Nephron progenitor cell (in vitro differentiated cells): ENCODE measurements around the gene SMARCC2.

Source experiments
- DNase-seq: peaks from one replicate; pipeline ENCODE4 v3.0.0; 2021
- H3K27ac Mint-ChIP-seq: 2 replicates; pipeline ENCODE4 v1.8.0; 2021; ENCODE audit warnings: mild to moderate bottlenecking, moderate library complexity, mixed read lengths
- H3K27me3 Mint-ChIP-seq: 2 replicates; pipeline ENCODE4 v1.8.0; 2021; ENCODE audit warnings: mild to moderate bottlenecking, low read depth, mixed read lengths; ENCODE audit not compliant: poor library complexity
- H3K36me3 Mint-ChIP-seq: 2 replicates; pipeline ENCODE4 v1.8.0; 2021; ENCODE audit warnings: low read depth, mixed read lengths
- H3K4me1 Mint-ChIP-seq: 2 replicates; pipeline ENCODE4 v1.8.0; 2021; ENCODE audit warnings: mixed read lengths
- H3K4me3 Mint-ChIP-seq: 2 replicates; pipeline ENCODE4 v1.8.0; 2021; ENCODE audit warnings: mild to moderate bottlenecking, moderate library complexity, mixed read lengths
- H3K9me3 Mint-ChIP-seq: 2 replicates; pipeline ENCODE4 v1.8.0; 2021; ENCODE audit warnings: mild to moderate bottlenecking, moderate library complexity, mixed read lengths
- TF ChIP-seq, protein P1 (sequence below): fragments of 200-600 bp; sonication (generic); IDR thresholded peaks from 2 replicates; pipeline ENCODE4 v1.5.0; 2021; ENCODE audit warnings: antibody characterized with exemption

Gene SMARCC2

DNA sequence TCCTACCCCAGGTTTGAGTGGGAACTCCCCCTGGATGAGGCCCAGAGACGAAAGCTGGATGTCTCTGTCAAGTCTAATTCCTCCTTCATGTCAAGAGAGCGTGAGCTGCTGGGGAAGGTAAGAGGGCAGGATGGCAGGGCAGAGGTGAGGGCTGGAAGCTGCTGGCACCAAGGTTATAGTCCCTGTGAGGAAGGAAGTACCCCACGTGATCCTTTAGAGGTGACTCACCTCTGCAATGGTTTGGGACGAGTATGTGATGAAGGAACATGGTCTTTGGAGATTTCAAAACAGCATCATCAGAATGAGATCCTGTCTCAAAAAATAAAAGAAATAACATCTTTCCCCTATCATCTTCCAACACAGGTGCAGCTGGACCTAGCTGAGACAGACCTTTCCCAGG lies 46.1 kb downstream of the SMARCC2 start:
- H3K27ac Mint-ChIP-seq, result peak overlapping the region; percentile 87

DNA sequence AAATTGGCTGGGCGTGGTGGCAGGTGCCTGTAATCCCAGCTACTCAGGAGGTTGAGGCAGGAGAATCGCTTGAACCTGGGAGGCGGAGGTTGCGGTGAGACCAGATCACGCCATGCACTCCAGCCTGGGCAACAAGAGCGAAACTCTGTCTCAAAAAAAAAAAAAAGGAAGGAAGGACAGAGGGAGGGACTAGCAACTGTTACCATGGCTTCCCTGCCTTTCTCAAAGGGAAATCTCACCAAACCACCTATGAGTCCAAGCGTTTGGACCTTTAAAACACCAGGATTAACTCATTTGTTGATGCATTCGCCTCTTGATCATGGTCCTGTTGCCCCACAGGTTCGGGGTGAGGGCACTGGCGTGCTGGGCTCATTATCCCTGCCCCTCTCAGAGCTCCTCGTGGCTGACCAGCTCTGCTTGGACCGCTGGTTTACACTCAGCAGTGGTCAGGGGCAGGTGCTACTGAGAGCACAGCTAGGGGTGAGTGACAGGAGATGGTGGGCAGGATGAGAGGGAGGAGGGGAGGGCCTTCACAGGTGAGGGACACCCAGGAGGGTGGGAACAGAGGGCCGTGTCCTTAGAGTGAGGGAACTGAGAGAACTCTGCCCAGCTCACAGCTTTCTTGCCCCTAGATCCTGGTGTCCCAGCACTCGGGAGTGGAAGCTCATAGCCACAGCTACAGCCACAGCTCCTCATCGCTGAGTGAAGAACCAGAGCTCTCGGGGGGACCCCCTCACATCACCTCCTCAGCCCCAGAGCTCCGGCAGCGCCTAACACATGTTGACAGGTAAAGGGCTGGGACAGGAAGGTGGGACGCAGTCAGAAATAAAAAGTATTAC lies 47.1 kb downstream of the SMARCC2 start:
- no peak overlapping the region for H3K4me3 Mint-ChIP-seq
- peak overlapping the region; percentile 77 for H3K27ac Mint-ChIP-seq
- TF ChIP-seq, protein P1, sequence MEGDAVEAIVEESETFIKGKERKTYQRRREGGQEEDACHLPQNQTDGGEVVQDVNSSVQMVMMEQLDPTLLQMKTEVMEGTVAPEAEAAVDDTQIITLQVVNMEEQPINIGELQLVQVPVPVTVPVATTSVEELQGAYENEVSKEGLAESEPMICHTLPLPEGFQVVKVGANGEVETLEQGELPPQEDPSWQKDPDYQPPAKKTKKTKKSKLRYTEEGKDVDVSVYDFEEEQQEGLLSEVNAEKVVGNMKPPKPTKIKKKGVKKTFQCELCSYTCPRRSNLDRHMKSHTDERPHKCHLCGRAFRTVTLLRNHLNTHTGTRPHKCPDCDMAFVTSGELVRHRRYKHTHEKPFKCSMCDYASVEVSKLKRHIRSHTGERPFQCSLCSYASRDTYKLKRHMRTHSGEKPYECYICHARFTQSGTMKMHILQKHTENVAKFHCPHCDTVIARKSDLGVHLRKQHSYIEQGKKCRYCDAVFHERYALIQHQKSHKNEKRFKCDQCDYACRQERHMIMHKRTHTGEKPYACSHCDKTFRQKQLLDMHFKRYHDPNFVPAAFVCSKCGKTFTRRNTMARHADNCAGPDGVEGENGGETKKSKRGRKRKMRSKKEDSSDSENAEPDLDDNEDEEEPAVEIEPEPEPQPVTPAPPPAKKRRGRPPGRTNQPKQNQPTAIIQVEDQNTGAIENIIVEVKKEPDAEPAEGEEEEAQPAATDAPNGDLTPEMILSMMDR, result no peak
- DNase-seq, result no peak
- no peaks in the 10 kb centered on the region for H3K9me3 Mint-ChIP-seq
- peaks cover 73% of the 10 kb centered on the region for H3K36me3 Mint-ChIP-seq
- no peaks in the 10 kb centered on the region for H3K27me3 Mint-ChIP-seq
- H3K4me1 Mint-ChIP-seq, result peaks cover 5% of the 10 kb centered on the region

More for the DNA sequence above, 46.1 kb downstream of the SMARCC2 start:
- Mint-ChIP-seq H3K4me3 (no peak overlapping the region), H3K4me1 (peaks cover 5% of the 10 kb centered on the region), H3K36me3 (peaks cover 63% of the 10 kb centered on the region), H3K9me3 (no peaks in the 10 kb centered on the region), H3K27me3 (peaks cover 3% of the 10 kb centered on the region)
- no peak for DNase-seq
- TF ChIP-seq, protein P1, result no peak

DNA sequence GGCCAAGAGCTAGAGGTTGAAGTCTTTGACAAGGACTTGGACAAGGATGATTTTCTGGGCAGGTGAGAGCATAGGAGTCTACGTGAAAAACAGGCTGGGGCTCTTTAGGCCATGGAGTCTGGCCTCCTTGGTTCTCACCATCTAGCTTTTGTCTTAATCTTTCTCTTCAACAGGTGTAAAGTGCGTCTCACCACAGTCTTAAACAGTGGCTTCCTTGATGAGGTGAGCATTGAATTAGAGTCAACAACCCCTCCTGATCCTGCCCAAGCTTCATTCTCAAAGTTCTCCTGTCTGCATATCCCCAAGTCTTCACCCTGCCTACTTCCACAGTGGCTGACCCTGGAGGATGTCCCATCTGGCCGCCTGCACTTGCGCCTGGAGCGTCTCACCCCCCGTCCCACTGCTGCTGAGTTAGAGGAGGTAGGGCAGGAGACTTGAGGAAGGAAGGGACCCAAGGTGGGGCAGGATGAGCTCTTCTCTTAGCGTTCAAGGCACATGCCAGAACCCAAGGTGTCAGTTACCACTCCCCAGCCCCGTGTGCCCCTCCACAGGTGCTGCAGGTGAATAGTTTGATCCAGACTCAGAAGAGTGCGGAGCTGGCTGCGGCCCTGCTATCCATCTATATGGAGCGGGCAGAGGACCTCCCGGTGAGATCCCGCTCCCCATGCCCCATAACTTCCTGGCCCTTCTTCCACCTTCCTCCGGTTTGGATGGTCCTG lies 51.3 kb downstream of the SMARCC2 start:
- Mint-ChIP-seq H3K4me1 (no peaks in the 10 kb centered on the region), H3K36me3 (peaks cover 79% of the 10 kb centered on the region), H3K27ac (no peak overlapping the region), H3K4me3 (no peak overlapping the region), H3K9me3 (no peaks in the 10 kb centered on the region), H3K27me3 (no peaks in the 10 kb centered on the region)
- TF ChIP-seq, protein P1, result no peak
- no peak for DNase-seq

GRCh38 chr12:56134897-56135296 lies 54.4 kb downstream of the SMARCC2 start:
- no peak for DNase-seq
- no peaks in the 10 kb centered on the region for H3K9me3 Mint-ChIP-seq
- TF ChIP-seq, protein P1, result no peak
- H3K27me3 Mint-ChIP-seq, result no peaks in the 10 kb centered on the region
- no peak overlapping the region for H3K27ac Mint-ChIP-seq
- H3K4me1 Mint-ChIP-seq, result peaks cover 11% of the 10 kb centered on the region
- H3K36me3 Mint-ChIP-seq, result peaks cover 85% of the 10 kb centered on the region
- H3K4me3 Mint-ChIP-seq, result no peak overlapping the region

DNA sequence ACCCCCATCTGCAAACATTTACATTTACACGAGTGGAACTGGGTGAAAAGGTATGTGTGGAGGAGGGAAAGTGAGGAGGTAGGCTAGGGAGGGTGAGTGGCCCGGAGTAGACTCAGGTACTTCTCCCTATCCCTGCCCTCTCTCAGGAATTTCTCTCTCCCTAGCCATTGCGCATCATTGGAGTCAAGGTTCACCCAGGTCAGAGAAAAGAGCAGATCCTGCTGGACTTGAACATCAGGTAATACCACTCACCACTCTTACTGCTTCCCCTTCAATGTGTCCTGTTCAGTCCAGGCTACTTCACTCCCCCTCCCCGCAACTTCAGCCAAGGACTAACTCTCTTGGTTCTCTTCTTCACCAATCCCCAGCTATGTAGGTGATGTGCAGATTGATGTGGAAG lies 58.4 kb downstream of the SMARCC2 start:
- Mint-ChIP-seq H3K4me3 (peak overlapping the region; percentile 37), H3K4me1 (peaks cover 43% of the 10 kb centered on the region), H3K27ac (no peak overlapping the region), H3K36me3 (peaks cover 45% of the 10 kb centered on the region), H3K27me3 (peaks cover 3% of the 10 kb centered on the region), H3K9me3 (no peaks in the 10 kb centered on the region)
- no peak for DNase-seq
- TF ChIP-seq, protein P1, result no peak
